ENCODE results near the gene CPM.

DNA sequence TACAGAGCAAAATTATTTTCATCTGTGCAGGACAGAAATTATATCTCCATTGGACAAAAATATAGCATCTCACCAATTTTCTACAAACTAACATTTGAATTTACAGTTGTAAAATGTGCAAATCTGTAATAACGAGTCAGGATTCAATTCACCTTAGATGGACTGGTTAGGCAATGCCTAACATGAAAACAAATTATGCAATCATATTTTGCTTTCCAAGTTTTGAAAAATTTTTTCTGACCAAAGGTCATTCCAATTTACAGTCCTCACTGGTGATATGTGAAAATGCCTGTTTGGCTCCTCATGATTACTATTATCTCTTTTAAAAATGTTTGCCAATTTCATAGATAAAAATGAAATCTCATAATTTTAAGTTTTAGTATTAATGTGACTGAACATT is 6.5 kb upstream of the CPM start:
- TF ChIP-seq, protein P1, sequence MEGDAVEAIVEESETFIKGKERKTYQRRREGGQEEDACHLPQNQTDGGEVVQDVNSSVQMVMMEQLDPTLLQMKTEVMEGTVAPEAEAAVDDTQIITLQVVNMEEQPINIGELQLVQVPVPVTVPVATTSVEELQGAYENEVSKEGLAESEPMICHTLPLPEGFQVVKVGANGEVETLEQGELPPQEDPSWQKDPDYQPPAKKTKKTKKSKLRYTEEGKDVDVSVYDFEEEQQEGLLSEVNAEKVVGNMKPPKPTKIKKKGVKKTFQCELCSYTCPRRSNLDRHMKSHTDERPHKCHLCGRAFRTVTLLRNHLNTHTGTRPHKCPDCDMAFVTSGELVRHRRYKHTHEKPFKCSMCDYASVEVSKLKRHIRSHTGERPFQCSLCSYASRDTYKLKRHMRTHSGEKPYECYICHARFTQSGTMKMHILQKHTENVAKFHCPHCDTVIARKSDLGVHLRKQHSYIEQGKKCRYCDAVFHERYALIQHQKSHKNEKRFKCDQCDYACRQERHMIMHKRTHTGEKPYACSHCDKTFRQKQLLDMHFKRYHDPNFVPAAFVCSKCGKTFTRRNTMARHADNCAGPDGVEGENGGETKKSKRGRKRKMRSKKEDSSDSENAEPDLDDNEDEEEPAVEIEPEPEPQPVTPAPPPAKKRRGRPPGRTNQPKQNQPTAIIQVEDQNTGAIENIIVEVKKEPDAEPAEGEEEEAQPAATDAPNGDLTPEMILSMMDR (IDR thresholded peaks at IDR 0.05; ENCODE audit: low read depth, low read length, missing input control), result no peak
- TF ChIP-seq RAD21 (IDR thresholded peaks at IDR 0.05), result peak in 1 of 2 donors; percentile 19
- TF ChIP-seq, protein P2, sequence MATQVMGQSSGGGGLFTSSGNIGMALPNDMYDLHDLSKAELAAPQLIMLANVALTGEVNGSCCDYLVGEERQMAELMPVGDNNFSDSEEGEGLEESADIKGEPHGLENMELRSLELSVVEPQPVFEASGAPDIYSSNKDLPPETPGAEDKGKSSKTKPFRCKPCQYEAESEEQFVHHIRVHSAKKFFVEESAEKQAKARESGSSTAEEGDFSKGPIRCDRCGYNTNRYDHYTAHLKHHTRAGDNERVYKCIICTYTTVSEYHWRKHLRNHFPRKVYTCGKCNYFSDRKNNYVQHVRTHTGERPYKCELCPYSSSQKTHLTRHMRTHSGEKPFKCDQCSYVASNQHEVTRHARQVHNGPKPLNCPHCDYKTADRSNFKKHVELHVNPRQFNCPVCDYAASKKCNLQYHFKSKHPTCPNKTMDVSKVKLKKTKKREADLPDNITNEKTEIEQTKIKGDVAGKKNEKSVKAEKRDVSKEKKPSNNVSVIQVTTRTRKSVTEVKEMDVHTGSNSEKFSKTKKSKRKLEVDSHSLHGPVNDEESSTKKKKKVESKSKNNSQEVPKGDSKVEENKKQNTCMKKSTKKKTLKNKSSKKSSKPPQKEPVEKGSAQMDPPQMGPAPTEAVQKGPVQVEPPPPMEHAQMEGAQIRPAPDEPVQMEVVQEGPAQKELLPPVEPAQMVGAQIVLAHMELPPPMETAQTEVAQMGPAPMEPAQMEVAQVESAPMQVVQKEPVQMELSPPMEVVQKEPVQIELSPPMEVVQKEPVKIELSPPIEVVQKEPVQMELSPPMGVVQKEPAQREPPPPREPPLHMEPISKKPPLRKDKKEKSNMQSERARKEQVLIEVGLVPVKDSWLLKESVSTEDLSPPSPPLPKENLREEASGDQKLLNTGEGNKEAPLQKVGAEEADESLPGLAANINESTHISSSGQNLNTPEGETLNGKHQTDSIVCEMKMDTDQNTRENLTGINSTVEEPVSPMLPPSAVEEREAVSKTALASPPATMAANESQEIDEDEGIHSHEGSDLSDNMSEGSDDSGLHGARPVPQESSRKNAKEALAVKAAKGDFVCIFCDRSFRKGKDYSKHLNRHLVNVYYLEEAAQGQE (IDR thresholded peaks at IDR 0.05), result no peak
- TF ChIP-seq YY1 (IDR thresholded peaks at IDR 0.05), result no peak
- no peak for TF ChIP-seq SP1 (IDR thresholded peaks at IDR 0.05)
- TF ChIP-seq GABPA (IDR thresholded peaks at IDR 0.05 in 1 of 2, conservative IDR thresholded peaks at IDR 0.05 in 1 of 2), result no peak
- TF ChIP-seq EGR1 (IDR thresholded peaks at IDR 0.05; ENCODE audit: low read depth in 2 of 2), result no peak
- TF ChIP-seq TAF1 (conservative IDR thresholded peaks at IDR 0.05), result no peak
